ENCODE measurements around the gene ZDHHC7. TPM values are rescaled to one million over a fixed set of nuclear protein-coding genes. Genes with fewer than 3 reads are reported as not detected.

Gene ZDHHC7
- total RNA-seq, 1 experiment from 2014 or later: 39.9 TPM

DNA sequence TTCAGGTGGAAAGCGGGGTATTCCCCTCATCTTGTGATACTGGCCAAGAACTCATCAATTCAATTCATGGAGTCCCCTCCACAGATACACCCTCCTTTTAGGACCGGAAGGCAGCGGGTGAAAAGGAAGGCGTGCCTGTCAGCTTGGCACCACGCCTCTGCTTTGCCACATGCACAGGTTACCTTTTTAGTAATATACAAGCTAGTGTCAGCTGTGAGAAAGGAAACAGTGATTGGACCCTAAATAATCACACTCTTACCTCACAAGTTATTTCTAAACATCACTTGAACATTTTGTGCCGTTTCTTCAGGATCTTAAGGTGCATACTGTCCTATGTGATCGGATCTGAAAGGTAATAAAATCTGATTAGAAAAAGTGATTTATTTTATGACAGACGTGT, 15.7 kb downstream of the ZDHHC7 start:
- peaks cover 73% of the 10 kb centered on the region for H3K79me2 ChIP-seq (ENCODE audit: insufficient read depth, low read length)
- POLR2A ChIA-PET: no interaction called here

DNA sequence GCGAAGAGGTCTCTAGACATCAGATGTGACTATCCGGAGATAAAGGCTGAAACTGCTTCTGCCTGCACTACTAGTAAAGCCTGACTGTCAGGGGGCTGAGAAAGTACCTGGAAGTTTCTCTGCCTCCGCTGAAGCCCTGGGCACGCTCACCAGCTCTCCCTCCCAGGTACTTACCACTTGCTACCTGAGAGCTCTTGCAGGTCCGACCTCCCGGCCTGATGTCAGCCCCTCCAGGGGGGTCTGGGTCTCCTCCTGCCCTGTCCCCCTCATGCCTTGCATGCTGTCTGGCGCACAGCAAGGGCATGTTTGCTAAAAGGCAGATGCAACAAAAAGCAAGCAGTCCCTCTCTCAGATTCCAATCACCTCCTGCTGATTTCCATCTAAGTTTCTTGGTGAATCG, 17.4 kb downstream of the ZDHHC7 start:
- Histone ChIP-seq H3K9me2 (ENCODE audit: insufficient read depth) (no peaks in the 10 kb centered on the region), H3K4me3 (replicated peaks in 1 of 2; ENCODE audit: low read depth in 1 of 2, low read length in 2 of 2) (no peak overlapping the region), H3K9ac (ENCODE audit: low read length) (no peak overlapping the region), H3K9me3 (ENCODE audit: control insufficient read depth in 1 of 2, insufficient read depth in 1 of 2, low read depth in 1 of 2, low read length in 2 of 2) (no peaks in the 10 kb centered on the region), H4K20me1 (ENCODE audit: insufficient read depth) (no peaks in the 10 kb centered on the region), H3K27ac (ENCODE audit: low read depth, low read length) (no peak overlapping the region), H3K27me3 (ENCODE audit: insufficient read depth, low read length) (no peaks in the 10 kb centered on the region), H3K79me2 (ENCODE audit: insufficient read depth, low read length) (peaks cover 59% of the 10 kb centered on the region), H2AFZ (ENCODE audit: low read depth, low read length, poor library complexity, severe bottlenecking) (no peak overlapping the region), H3K4me1 (ENCODE audit: control insufficient read depth in 1 of 2, insufficient read depth in 2 of 2, low read length in 2 of 2) (peaks cover 10 to 13% of the 10 kb centered on the region in 2 experiments), H3K36me3 (ENCODE audit: control insufficient read depth in 1 of 2, insufficient read depth in 2 of 2, low read length in 2 of 2) (peaks cover 28 to 38% of the 10 kb centered on the region in 2 experiments), H3K4me2 (ENCODE audit: low read length) (no peak overlapping the region)
- DNase-seq (ENCODE audit: low read depth, low spot score) (no peak), ATAC-seq (no peak)
- POLR2A ChIA-PET: no interaction called here
- BruUV-seq (replicated peaks): no TSS peak
- RAD21 ChIA-PET (ENCODE audit: low non-redundant PET in 1 of 2, low total read pairs in 2 of 2, uncharacterized antibody in 2 of 2, unreplicated experiment in 2 of 2): no interaction called here
- TF ChIP-seq SP1 (IDR thresholded peaks at IDR 0.05; ENCODE audit: low read depth) (no peak), CEBPB (IDR thresholded peaks at IDR 0.05; ENCODE audit: low read depth) (no peak), ZNF274 (IDR thresholded peaks at IDR 0.05; ENCODE audit: low read depth, low read length) (no peak), ZFX (IDR thresholded peaks at IDR 0.05) (no peak), TCF7L2 (IDR thresholded peaks at IDR 0.05; ENCODE audit: borderline replicate concordance, extremely low read depth, insufficient read depth, insufficient read length) (no peak), ELF1 (IDR thresholded peaks at IDR 0.05; ENCODE audit: borderline replicate concordance, low read depth) (no peak), CTCF (IDR thresholded peaks at IDR 0.05 in 2 of 3, conservative IDR thresholded peaks at IDR 0.05 in 1 of 3; ENCODE audit: borderline replicate concordance in 1 of 3, insufficient read depth in 1 of 3, low read depth in 2 of 3, low read length in 2 of 3) (no peak), FOSL1 (IDR thresholded peaks at IDR 0.05; ENCODE audit: low read depth) (no peak), POLR2A (IDR thresholded peaks at IDR 0.05; ENCODE audit: borderline replicate concordance, extremely low read depth, insufficient read depth, insufficient read length) (no peak), JUND (IDR thresholded peaks at IDR 0.05) (no peak), EGR1 (IDR thresholded peaks at IDR 0.05; ENCODE audit: low read depth) (no peak)
- TF ChIP-seq, protein P1, sequence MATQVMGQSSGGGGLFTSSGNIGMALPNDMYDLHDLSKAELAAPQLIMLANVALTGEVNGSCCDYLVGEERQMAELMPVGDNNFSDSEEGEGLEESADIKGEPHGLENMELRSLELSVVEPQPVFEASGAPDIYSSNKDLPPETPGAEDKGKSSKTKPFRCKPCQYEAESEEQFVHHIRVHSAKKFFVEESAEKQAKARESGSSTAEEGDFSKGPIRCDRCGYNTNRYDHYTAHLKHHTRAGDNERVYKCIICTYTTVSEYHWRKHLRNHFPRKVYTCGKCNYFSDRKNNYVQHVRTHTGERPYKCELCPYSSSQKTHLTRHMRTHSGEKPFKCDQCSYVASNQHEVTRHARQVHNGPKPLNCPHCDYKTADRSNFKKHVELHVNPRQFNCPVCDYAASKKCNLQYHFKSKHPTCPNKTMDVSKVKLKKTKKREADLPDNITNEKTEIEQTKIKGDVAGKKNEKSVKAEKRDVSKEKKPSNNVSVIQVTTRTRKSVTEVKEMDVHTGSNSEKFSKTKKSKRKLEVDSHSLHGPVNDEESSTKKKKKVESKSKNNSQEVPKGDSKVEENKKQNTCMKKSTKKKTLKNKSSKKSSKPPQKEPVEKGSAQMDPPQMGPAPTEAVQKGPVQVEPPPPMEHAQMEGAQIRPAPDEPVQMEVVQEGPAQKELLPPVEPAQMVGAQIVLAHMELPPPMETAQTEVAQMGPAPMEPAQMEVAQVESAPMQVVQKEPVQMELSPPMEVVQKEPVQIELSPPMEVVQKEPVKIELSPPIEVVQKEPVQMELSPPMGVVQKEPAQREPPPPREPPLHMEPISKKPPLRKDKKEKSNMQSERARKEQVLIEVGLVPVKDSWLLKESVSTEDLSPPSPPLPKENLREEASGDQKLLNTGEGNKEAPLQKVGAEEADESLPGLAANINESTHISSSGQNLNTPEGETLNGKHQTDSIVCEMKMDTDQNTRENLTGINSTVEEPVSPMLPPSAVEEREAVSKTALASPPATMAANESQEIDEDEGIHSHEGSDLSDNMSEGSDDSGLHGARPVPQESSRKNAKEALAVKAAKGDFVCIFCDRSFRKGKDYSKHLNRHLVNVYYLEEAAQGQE (IDR thresholded peaks at IDR 0.05; ENCODE audit: low read depth): no peak
- intact Hi-C loops (cut with micrococcal nuclease): no loop called here
- CTCF ChIA-PET: no interaction called here

More for the DNA sequence above, 15.7 kb downstream of the ZDHHC7 start:
- Histone ChIP-seq H3K36me3 (ENCODE audit: control insufficient read depth in 1 of 2, insufficient read depth in 2 of 2, low read length in 2 of 2) (peaks cover 18 to 24% of the 10 kb centered on the region in 2 experiments), H3K4me3 (replicated peaks in 1 of 2; ENCODE audit: low read depth in 1 of 2, low read length in 2 of 2) (no peak overlapping the region), H3K9ac (ENCODE audit: low read length) (no peak overlapping the region), H2AFZ (ENCODE audit: low read depth, low read length, poor library complexity, severe bottlenecking) (no peak overlapping the region), H3K9me3 (ENCODE audit: control insufficient read depth in 1 of 2, insufficient read depth in 1 of 2, low read depth in 1 of 2, low read length in 2 of 2) (no peaks in the 10 kb centered on the region), H3K27me3 (ENCODE audit: insufficient read depth, low read length) (no peaks in the 10 kb centered on the region), H3K9me2 (ENCODE audit: insufficient read depth) (no peaks in the 10 kb centered on the region), H4K20me1 (ENCODE audit: insufficient read depth) (no peaks in the 10 kb centered on the region), H3K27ac (ENCODE audit: low read depth, low read length) (no peak overlapping the region), H3K4me2 (ENCODE audit: low read length) (no peak overlapping the region), H3K4me1 (ENCODE audit: control insufficient read depth in 1 of 2, insufficient read depth in 2 of 2, low read length in 2 of 2) (peaks cover 26 to 30% of the 10 kb centered on the region in 2 experiments)
- ATAC-seq (no peak), DNase-seq (ENCODE audit: low read depth, low spot score) (no peak)
- intact Hi-C loops (cut with micrococcal nuclease): no loop called here
- ChIA-PET CTCF (no interaction called here), RAD21 (ENCODE audit: low non-redundant PET in 1 of 2, low total read pairs in 2 of 2, uncharacterized antibody in 2 of 2, unreplicated experiment in 2 of 2) (no interaction called here)
- no TSS peak for BruUV-seq (replicated peaks)
- no peak for TF ChIP-seq EZH2 (IDR thresholded peaks at IDR 0.05)
